SK-N-MC (cell line): ENCODE data around the gene AFF2.

Experiments used
- FOXP2 ChIP-seq: optimal IDR thresholded peaks from 2 replicates; pipeline ENCODE3; 2011; ENCODE audit warnings: mild to moderate bottlenecking, moderate library complexity; ENCODE audit not compliant: insufficient read depth; ENCODE audit errors: extremely low read length, control extremely low read depth
- POLR2AphosphoS5 ChIP-seq: IDR thresholded peaks from 2 replicates; pipeline ENCODE4 v1.6.1; 2012; ENCODE audit warnings: mild to moderate bottlenecking, low read depth, low read length, borderline replicate concordance

- TF ChIP-seq POLR2AphosphoS5 (no peak), FOXP2 (no peak)
Measured at GRCh38 chrX:148540114-148540513, 39.7 kb downstream of the AFF2 start.
